ENCODE data around the gene FGF5.
"Not testable (repeated sequence)": the region's sequence is repeated elsewhere in the genome, so short reads cannot be mapped to it uniquely, and the experiment has no call there.

The FGF5 gene

GRCh38 chr4:80266253-80266901 lies at the start of gene FGF5:
Gene FGF5 (plus strand): TSS chr4:80266664. CDS start chr4:80266825, 161 bp downstream.
- peak; percentile 18 for DNase-seq

GRCh38 chr4:80219301-80220025 lies 47.0 kb upstream of the FGF5 start:
- DNase-seq, result no peak

- no peak for DNase-seq
Measured at GRCh38 chr4:80220711-80221110, 45.8 kb upstream of the FGF5 start.

GRCh38 chr4:80221161-80221560 lies 45.3 kb upstream of the FGF5 start:
- no peak for DNase-seq

- no peak for DNase-seq
Measured at GRCh38 chr4:80225595-80225994, 40.9 kb upstream of the FGF5 start.

- DNase-seq, result no peak
Measured at GRCh38 chr4:80226094-80226493, 40.4 kb upstream of the FGF5 start.

GRCh38 chr4:80228460-80228859 lies 38.0 kb upstream of the FGF5 start:
- no peak for DNase-seq

- DNase-seq, result no peak
Measured at GRCh38 chr4:80229128-80229527, 37.3 kb upstream of the FGF5 start.

GRCh38 chr4:80229590-80229989 lies 36.9 kb upstream of the FGF5 start:
- no peak for DNase-seq

- no peak for DNase-seq
Measured at GRCh38 chr4:80231180-80231579, 35.3 kb upstream of the FGF5 start.

- DNase-seq, result no peak
Measured at GRCh38 chr4:80232707-80233370, 33.6 kb upstream of the FGF5 start.

GRCh38 chr4:80233390-80233789 lies 33.1 kb upstream of the FGF5 start:
- DNase-seq, result no peak

- DNase-seq, result no peak
Measured at GRCh38 chr4:80235451-80235850, 31.0 kb upstream of the FGF5 start.

- DNase-seq, result no peak
Measured at GRCh38 chr4:80237992-80238391, 28.5 kb upstream of the FGF5 start.

- no peak for DNase-seq
Measured at GRCh38 chr4:80239480-80240150, 26.8 kb upstream of the FGF5 start.

- no peak for DNase-seq
Measured at GRCh38 chr4:80240976-80241375, 25.5 kb upstream of the FGF5 start.

- DNase-seq, result peak; percentile 71
Measured at GRCh38 chr4:80243274-80244018, 23.0 kb upstream of the FGF5 start.

- DNase-seq, result not testable (repeated sequence)
Measured at GRCh38 chr4:80247484-80247883, 19.0 kb upstream of the FGF5 start.

GRCh38 chr4:80249144-80249543 lies 17.3 kb upstream of the FGF5 start:
- no peak for DNase-seq

- no peak for DNase-seq
Measured at GRCh38 chr4:80252427-80252826, 14.0 kb upstream of the FGF5 start.

GRCh38 chr4:80252953-80253352 lies 13.5 kb upstream of the FGF5 start:
- no peak for DNase-seq

- no peak for DNase-seq
Measured at GRCh38 chr4:80253510-80253909, 13.0 kb upstream of the FGF5 start.

- DNase-seq, result no peak
Measured at GRCh38 chr4:80254114-80254513, 12.3 kb upstream of the FGF5 start.
